Measurements from ENCODE around the gene IPCEF1. TPM values are rescaled to one million over a fixed set of nuclear protein-coding genes. Genes with fewer than 3 reads are reported as not detected.

IPCEF1 gene
- total and polyA plus RNA-seq, 2 of the 8 experiments (the other 6 are each of a cell fraction or from before 2014, with no cell fraction given) = 0.41 to 0.78 TPM

DNA sequence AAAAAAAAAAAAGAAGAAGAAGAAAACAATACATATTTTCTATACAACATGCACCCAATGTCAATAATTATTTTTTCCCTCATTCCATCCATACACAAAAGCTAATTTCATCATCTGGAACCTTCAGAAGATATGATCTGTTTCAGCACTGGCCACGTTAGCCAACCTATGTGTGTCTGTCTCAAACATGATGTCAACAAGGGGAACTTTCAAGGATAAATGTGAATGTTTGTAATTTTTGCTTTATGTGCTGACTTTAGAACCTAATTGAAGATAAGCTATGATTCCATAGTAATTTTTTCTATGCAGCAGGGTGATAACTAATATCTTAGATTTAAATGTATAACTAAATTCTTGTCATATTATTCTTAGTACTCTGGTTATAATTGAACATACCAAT lies 37.9 kb downstream of the IPCEF1 start (continued):
- TF ChIP-seq, protein P1, sequence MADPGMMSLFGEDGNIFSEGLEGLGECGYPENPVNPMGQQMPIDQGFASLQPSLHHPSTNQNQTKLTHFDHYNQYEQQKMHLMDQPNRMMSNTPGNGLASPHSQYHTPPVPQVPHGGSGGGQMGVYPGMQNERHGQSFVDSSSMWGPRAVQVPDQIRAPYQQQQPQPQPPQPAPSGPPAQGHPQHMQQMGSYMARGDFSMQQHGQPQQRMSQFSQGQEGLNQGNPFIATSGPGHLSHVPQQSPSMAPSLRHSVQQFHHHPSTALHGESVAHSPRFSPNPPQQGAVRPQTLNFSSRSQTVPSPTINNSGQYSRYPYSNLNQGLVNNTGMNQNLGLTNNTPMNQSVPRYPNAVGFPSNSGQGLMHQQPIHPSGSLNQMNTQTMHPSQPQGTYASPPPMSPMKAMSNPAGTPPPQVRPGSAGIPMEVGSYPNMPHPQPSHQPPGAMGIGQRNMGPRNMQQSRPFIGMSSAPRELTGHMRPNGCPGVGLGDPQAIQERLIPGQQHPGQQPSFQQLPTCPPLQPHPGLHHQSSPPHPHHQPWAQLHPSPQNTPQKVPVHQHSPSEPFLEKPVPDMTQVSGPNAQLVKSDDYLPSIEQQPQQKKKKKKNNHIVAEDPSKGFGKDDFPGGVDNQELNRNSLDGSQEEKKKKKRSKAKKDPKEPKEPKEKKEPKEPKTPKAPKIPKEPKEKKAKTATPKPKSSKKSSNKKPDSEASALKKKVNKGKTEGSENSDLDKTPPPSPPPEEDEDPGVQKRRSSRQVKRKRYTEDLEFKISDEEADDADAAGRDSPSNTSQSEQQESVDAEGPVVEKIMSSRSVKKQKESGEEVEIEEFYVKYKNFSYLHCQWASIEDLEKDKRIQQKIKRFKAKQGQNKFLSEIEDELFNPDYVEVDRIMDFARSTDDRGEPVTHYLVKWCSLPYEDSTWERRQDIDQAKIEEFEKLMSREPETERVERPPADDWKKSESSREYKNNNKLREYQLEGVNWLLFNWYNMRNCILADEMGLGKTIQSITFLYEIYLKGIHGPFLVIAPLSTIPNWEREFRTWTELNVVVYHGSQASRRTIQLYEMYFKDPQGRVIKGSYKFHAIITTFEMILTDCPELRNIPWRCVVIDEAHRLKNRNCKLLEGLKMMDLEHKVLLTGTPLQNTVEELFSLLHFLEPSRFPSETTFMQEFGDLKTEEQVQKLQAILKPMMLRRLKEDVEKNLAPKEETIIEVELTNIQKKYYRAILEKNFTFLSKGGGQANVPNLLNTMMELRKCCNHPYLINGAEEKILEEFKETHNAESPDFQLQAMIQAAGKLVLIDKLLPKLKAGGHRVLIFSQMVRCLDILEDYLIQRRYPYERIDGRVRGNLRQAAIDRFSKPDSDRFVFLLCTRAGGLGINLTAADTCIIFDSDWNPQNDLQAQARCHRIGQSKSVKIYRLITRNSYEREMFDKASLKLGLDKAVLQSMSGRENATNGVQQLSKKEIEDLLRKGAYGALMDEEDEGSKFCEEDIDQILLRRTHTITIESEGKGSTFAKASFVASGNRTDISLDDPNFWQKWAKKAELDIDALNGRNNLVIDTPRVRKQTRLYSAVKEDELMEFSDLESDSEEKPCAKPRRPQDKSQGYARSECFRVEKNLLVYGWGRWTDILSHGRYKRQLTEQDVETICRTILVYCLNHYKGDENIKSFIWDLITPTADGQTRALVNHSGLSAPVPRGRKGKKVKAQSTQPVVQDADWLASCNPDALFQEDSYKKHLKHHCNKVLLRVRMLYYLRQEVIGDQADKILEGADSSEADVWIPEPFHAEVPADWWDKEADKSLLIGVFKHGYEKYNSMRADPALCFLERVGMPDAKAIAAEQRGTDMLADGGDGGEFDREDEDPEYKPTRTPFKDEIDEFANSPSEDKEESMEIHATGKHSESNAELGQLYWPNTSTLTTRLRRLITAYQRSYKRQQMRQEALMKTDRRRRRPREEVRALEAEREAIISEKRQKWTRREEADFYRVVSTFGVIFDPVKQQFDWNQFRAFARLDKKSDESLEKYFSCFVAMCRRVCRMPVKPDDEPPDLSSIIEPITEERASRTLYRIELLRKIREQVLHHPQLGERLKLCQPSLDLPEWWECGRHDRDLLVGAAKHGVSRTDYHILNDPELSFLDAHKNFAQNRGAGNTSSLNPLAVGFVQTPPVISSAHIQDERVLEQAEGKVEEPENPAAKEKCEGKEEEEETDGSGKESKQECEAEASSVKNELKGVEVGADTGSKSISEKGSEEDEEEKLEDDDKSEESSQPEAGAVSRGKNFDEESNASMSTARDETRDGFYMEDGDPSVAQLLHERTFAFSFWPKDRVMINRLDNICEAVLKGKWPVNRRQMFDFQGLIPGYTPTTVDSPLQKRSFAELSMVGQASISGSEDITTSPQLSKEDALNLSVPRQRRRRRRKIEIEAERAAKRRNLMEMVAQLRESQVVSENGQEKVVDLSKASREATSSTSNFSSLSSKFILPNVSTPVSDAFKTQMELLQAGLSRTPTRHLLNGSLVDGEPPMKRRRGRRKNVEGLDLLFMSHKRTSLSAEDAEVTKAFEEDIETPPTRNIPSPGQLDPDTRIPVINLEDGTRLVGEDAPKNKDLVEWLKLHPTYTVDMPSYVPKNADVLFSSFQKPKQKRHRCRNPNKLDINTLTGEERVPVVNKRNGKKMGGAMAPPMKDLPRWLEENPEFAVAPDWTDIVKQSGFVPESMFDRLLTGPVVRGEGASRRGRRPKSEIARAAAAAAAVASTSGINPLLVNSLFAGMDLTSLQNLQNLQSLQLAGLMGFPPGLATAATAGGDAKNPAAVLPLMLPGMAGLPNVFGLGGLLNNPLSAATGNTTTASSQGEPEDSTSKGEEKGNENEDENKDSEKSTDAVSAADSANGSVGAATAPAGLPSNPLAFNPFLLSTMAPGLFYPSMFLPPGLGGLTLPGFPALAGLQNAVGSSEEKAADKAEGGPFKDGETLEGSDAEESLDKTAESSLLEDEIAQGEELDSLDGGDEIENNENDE (IDR thresholded peaks at IDR 0.05; ENCODE audit: insufficient replicate concordance, low read length) = no peak
- TF ChIP-seq SIX5 (IDR thresholded peaks at IDR 0.05; ENCODE audit: low read depth, low read length) = no peak
- TF ChIP-seq, protein P2, sequence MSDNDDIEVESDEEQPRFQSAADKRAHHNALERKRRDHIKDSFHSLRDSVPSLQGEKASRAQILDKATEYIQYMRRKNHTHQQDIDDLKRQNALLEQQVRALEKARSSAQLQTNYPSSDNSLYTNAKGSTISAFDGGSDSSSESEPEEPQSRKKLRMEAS (IDR thresholded peaks at IDR 0.05) = no peak
- TF ChIP-seq, protein P3, sequence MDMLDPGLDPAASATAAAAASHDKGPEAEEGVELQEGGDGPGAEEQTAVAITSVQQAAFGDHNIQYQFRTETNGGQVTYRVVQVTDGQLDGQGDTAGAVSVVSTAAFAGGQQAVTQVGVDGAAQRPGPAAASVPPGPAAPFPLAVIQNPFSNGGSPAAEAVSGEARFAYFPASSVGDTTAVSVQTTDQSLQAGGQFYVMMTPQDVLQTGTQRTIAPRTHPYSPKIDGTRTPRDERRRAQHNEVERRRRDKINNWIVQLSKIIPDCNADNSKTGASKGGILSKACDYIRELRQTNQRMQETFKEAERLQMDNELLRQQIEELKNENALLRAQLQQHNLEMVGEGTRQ (IDR thresholded peaks at IDR 0.05; ENCODE audit: low read length) = no peak
- TF ChIP-seq, protein P4, sequence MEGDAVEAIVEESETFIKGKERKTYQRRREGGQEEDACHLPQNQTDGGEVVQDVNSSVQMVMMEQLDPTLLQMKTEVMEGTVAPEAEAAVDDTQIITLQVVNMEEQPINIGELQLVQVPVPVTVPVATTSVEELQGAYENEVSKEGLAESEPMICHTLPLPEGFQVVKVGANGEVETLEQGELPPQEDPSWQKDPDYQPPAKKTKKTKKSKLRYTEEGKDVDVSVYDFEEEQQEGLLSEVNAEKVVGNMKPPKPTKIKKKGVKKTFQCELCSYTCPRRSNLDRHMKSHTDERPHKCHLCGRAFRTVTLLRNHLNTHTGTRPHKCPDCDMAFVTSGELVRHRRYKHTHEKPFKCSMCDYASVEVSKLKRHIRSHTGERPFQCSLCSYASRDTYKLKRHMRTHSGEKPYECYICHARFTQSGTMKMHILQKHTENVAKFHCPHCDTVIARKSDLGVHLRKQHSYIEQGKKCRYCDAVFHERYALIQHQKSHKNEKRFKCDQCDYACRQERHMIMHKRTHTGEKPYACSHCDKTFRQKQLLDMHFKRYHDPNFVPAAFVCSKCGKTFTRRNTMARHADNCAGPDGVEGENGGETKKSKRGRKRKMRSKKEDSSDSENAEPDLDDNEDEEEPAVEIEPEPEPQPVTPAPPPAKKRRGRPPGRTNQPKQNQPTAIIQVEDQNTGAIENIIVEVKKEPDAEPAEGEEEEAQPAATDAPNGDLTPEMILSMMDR (IDR thresholded peaks at IDR 0.05; ENCODE audit: control extremely low read depth in 1 of 3, insufficient read depth in 1 of 3, low read depth in 1 of 3, low read length in 3 of 3) = no peak
- TF ChIP-seq CEBPB (IDR thresholded peaks at IDR 0.05; ENCODE audit: low read depth, low read length) = no peak
- TF ChIP-seq JUND (IDR thresholded peaks at IDR 0.05; ENCODE audit: low read length) = no peak
